Esophagus muscularis mucosa (tissue), 3 donors: ENCODE data around the gene ANKRD30B.

Source experiments
- POLR2A ChIP-seq: fragments of 450-650 bp; IDR thresholded peaks from one replicate; pipeline ENCODE4 v1.6.1; 2017; ENCODE audit warnings: antibody characterized with exemption, moderate library complexity, mild to moderate bottlenecking, low read depth
- POLR2AphosphoS5 ChIP-seq, 2 donors: sonication (generic); formaldehyde crosslinking; IDR thresholded peaks; one replicate each; pipeline ENCODE4 v1.6.1; 2017; ENCODE audit warnings: antibody characterized with exemption in 2 of 2
- TF ChIP-seq, protein P1 (sequence below), 3 experiments: fragments of 200-600 bp in 2 of 3; fragments of 450-650 bp in 1 of 3; sonication (generic) in 2 of 3; IDR thresholded peaks; one replicate each; pipeline ENCODE4 v1.5.1; 2017 to 2019; ENCODE audit warnings: antibody characterized with exemption in 3 of 3, mild to moderate bottlenecking in 2 of 3, moderate library complexity in 1 of 3

DNA sequence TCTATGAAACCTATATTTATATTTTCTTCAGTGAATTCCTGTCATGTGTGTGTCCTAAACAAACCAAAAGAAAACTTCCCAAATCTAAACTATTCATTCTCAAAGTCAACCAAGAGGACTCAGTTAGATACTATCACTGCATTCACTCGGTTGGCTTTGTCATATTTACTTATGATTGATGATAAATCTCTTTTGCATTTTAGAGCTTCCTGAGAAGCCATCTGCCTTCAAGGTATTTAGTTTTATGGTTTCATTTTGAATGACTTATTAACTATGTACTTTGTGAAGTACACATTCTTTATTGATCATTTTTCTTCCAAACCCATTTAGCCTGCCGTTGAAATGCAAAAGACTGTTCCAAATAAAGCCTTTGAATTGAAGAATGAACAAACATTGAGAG is 36.2 kb downstream of the ANKRD30B start:
- TF ChIP-seq, protein P1, sequence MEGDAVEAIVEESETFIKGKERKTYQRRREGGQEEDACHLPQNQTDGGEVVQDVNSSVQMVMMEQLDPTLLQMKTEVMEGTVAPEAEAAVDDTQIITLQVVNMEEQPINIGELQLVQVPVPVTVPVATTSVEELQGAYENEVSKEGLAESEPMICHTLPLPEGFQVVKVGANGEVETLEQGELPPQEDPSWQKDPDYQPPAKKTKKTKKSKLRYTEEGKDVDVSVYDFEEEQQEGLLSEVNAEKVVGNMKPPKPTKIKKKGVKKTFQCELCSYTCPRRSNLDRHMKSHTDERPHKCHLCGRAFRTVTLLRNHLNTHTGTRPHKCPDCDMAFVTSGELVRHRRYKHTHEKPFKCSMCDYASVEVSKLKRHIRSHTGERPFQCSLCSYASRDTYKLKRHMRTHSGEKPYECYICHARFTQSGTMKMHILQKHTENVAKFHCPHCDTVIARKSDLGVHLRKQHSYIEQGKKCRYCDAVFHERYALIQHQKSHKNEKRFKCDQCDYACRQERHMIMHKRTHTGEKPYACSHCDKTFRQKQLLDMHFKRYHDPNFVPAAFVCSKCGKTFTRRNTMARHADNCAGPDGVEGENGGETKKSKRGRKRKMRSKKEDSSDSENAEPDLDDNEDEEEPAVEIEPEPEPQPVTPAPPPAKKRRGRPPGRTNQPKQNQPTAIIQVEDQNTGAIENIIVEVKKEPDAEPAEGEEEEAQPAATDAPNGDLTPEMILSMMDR (IDR thresholded peaks at IDR 0.05) = no peak
- TF ChIP-seq POLR2AphosphoS5 (IDR thresholded peaks at IDR 0.05) (no peak), POLR2A (no peak)
